Measurements from ENCODE around the gene CDC6.

DNA sequence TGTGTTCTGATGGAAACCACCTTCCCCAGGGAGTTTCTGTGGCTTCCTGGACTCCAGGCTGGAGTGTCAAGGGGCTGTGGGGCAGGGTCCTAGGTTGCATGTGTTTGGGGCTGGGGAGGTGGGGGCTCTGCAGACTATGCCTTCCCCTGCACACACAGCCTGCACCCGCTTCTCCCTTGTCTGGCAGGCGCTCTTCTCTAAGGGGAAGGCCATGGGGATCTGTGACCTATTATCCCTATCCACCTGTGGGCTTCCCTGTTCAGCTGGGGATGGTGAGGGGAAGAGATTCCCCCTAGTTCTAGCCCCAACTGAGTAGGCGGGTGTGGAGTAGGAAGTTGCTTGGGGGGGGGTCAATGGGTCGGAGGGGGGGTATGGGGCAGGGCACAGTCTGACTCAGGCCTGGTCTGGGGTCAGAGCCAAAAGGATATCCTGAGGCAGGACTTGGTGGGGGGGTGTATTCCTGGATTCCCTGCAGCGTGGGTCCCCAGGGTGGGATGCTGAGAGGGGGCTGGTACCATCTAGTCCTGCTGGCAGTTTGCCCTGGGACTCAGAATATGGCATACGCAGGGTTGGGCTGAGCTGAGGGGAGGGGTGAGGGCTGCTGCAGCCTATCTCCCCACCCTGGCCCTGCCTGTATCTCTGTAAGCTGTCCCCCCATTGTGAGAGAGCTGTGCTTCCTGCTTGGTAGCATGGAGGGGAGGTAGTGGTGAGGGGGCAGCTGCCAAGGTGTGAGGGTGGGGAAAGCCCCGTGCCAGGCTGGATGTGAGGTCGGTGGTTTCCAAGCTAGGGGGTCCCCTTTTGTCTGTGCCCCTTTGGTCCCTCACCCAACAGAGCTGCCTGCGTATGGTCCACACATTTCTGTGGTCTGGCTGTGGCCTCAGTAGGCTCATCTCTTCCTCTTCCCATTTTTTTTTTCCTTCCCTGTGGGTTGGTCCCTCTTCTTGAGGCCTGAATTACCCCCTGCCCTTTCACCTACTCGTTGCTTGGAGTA is 36.0 kb downstream of the CDC6 start:
- TF ChIP-seq CTCF (conservative IDR thresholded peaks at IDR 0.05) (no peak), ZFX (IDR thresholded peaks at IDR 0.05) (no peak)
